Panc1 (cell line): ENCODE results near the gene OTULIN. TPM values are rescaled to one million over a fixed set of nuclear protein-coding genes. Genes with fewer than 3 reads are reported as not detected.

Experiments
- ATAC-seq: fragments of 200-7000 bp; cut with Tn5 transposase; 2 replicates; pipeline ENCODE4 v1.9.1; 2020; ENCODE audit warnings: mild to moderate bottlenecking, moderate library complexity
- BruUV-seq: library from RNA; stranded (reverse); fragments of 400-500 nt; replicated peaks from 2 replicates; lab custom pipeline; 2021; lab: Mats Ljungman, UMichigan
- CTCF ChIA-PET: fragments of 300-600 bp; sonication (Branson Sonifier 250); formaldehyde crosslinking; loops from one replicate; lab custom pipeline; 2022; ENCODE audit warnings: antibody characterized with exemption; lab: Charles Lee
- POLR2A ChIA-PET: fragments of 300-600 bp; sonication (Branson Sonifier 250); formaldehyde crosslinking; loops from one replicate; lab custom pipeline; 2022; ENCODE audit warnings: antibody characterized with exemption; lab: Charles Lee
- DNase-seq: peaks from one replicate; pipeline ENCODE4 v3.0.0-alpha.2; 2010; ENCODE audit warnings: low read depth, low spot score
- H3K27ac ChIP-seq: 2 replicates; pipeline ENCODE4 v1.5.1; 2011; ENCODE audit warnings: mild to moderate bottlenecking, low read length, inconsistent platforms
- H3K27me3 ChIP-seq: fragments of 200-500 bp; sonication (Bioruptor generic); 2 replicates; pipeline ENCODE4 v1.6.0; 2014; ENCODE audit warnings: low read length, inconsistent platforms; ENCODE audit not compliant: control insufficient read depth, insufficient read depth
- H3K36me3 ChIP-seq: fragments of 200-500 bp; sonication (Bioruptor generic); 2 replicates; pipeline ENCODE4 v1.5.1; 2014; ENCODE audit warnings: inconsistent platforms, mild to moderate bottlenecking, low read length, moderate library complexity; ENCODE audit not compliant: control insufficient read depth, insufficient read depth
- H3K4me1 ChIP-seq: 2 replicates; pipeline ENCODE4 v1.5.1; 2011; ENCODE audit warnings: inconsistent platforms, mild to moderate bottlenecking, low read length, moderate library complexity; ENCODE audit not compliant: control insufficient read depth, insufficient read depth
- H3K4me3 ChIP-seq, 2 experiments: 2 replicates each; pipeline ENCODE4 v1.5.1; 2011 to 2012; ENCODE audit warnings: low read depth in 2 of 2, low read length in 2 of 2, mild to moderate bottlenecking in 2 of 2, inconsistent platforms in 1 of 2, moderate library complexity in 1 of 2
- H3K9me3 ChIP-seq: fragments of 200-500 bp; sonication (Bioruptor generic); 2 replicates; pipeline ENCODE4 v1.5.1; 2014; ENCODE audit warnings: low read depth, mild to moderate bottlenecking, inconsistent platforms, low read length, moderate library complexity; ENCODE audit not compliant: control insufficient read depth, insufficient read depth
- POLR2AphosphoS5 ChIP-seq: IDR thresholded peaks from 2 replicates; pipeline ENCODE4 v1.6.1; 2012; ENCODE audit warnings: mild to moderate bottlenecking, low read depth, low read length, moderate library complexity
- SIN3A ChIP-seq: IDR thresholded peaks from 2 replicates; pipeline ENCODE4 v1.6.1; 2012; ENCODE audit warnings: low read depth, mild to moderate bottlenecking, low read length, moderate library complexity, borderline replicate concordance; ENCODE audit not compliant: insufficient read depth
- TCF7L2 ChIP-seq: IDR thresholded peaks from 2 replicates; pipeline ENCODE4 v1.6.1; 2011; ENCODE audit warnings: mild to moderate bottlenecking, low read depth, low read length, inconsistent platforms
- in situ Hi-C: cut with HindIII; loops from 2 replicates; pipeline ENCODE4 v1.10.0; 2016; ENCODE audit warnings: low sequenced_read_pairs, low pct_unique_long_range_greater_than_20kb
- intact Hi-C: fragments of 100-400 bp; cut with micrococcal nuclease; formaldehyde crosslinking; loops from one replicate; pipeline ENCODE4 v1.10.0; 2022; ENCODE audit not compliant: unreplicated experiment
- total RNA-seq: library from RNA; stranded (reverse); gene quantifications from one replicate; pipeline ENCODE4 v1.2.1, GENCODE V29; 2021; ENCODE audit not compliant: unreplicated experiment
- TF ChIP-seq, protein P1 (sequence below), 2 experiments: IDR thresholded peaks; 2 replicates each; pipeline ENCODE4 v1.6.1; 2011 to 2012; ENCODE audit warnings: low read depth in 2 of 2, control low read depth in 1 of 2, low read length in 1 of 2, mild to moderate bottlenecking in 1 of 2, moderate library complexity in 1 of 2; ENCODE audit not compliant: insufficient read depth in 1 of 2
- TF ChIP-seq, protein P2 (sequence below): fragments of 450-650 bp; IDR thresholded peaks from 2 replicates; pipeline ENCODE4 v1.5.1; 2017; ENCODE audit warnings: mild to moderate bottlenecking

The OTULIN gene
- total RNA-seq, 1 experiment from 2014 or later = 40.1 TPM

DNA sequence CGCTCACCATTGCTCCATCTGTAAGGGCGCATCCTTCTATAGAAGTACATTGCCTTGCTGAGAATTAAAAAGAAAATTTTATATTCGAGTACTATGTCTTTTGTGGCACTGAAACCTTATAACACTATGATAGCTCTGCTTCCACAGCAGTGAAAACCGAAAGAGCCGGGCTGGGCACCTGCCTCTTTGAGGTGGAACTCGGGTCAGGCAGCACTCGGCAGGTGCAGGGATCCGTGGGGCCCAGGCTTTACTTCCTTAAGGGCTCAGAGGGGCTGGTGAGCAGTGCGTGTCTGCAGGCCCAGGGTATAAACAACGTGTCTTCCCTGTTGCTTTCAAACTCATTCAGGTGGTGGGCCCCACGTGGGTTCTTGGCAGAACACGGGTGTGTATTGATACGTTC lies 69.9 kb downstream of the OTULIN start:
- intact Hi-C loops = no loop called here
- in situ Hi-C loops = no loop called here
- DNase-seq = no peak
- Histone ChIP-seq H3K4me1 (no peaks in the 10 kb centered on the region), H3K27ac (no peak overlapping the region), H3K27me3 (no peaks in the 10 kb centered on the region), H3K9me3 (no peaks in the 10 kb centered on the region), H3K4me3 (no peak overlapping the region), H3K36me3 (no peaks in the 10 kb centered on the region)
- no TSS peak for BruUV-seq
- POLR2A ChIA-PET = no interaction called here
- no peak for ATAC-seq
- TF ChIP-seq POLR2AphosphoS5 (no peak), TCF7L2 (no peak), SIN3A (no peak)
- TF ChIP-seq, protein P1, sequence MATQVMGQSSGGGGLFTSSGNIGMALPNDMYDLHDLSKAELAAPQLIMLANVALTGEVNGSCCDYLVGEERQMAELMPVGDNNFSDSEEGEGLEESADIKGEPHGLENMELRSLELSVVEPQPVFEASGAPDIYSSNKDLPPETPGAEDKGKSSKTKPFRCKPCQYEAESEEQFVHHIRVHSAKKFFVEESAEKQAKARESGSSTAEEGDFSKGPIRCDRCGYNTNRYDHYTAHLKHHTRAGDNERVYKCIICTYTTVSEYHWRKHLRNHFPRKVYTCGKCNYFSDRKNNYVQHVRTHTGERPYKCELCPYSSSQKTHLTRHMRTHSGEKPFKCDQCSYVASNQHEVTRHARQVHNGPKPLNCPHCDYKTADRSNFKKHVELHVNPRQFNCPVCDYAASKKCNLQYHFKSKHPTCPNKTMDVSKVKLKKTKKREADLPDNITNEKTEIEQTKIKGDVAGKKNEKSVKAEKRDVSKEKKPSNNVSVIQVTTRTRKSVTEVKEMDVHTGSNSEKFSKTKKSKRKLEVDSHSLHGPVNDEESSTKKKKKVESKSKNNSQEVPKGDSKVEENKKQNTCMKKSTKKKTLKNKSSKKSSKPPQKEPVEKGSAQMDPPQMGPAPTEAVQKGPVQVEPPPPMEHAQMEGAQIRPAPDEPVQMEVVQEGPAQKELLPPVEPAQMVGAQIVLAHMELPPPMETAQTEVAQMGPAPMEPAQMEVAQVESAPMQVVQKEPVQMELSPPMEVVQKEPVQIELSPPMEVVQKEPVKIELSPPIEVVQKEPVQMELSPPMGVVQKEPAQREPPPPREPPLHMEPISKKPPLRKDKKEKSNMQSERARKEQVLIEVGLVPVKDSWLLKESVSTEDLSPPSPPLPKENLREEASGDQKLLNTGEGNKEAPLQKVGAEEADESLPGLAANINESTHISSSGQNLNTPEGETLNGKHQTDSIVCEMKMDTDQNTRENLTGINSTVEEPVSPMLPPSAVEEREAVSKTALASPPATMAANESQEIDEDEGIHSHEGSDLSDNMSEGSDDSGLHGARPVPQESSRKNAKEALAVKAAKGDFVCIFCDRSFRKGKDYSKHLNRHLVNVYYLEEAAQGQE (IDR thresholded peaks at IDR 0.05; ENCODE audit: insufficient read depth in 1 of 2, low read depth in 2 of 2, low read length in 1 of 2) = no peak
- TF ChIP-seq, protein P2, sequence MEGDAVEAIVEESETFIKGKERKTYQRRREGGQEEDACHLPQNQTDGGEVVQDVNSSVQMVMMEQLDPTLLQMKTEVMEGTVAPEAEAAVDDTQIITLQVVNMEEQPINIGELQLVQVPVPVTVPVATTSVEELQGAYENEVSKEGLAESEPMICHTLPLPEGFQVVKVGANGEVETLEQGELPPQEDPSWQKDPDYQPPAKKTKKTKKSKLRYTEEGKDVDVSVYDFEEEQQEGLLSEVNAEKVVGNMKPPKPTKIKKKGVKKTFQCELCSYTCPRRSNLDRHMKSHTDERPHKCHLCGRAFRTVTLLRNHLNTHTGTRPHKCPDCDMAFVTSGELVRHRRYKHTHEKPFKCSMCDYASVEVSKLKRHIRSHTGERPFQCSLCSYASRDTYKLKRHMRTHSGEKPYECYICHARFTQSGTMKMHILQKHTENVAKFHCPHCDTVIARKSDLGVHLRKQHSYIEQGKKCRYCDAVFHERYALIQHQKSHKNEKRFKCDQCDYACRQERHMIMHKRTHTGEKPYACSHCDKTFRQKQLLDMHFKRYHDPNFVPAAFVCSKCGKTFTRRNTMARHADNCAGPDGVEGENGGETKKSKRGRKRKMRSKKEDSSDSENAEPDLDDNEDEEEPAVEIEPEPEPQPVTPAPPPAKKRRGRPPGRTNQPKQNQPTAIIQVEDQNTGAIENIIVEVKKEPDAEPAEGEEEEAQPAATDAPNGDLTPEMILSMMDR = no peak
- CTCF ChIA-PET = no interaction called here

DNA sequence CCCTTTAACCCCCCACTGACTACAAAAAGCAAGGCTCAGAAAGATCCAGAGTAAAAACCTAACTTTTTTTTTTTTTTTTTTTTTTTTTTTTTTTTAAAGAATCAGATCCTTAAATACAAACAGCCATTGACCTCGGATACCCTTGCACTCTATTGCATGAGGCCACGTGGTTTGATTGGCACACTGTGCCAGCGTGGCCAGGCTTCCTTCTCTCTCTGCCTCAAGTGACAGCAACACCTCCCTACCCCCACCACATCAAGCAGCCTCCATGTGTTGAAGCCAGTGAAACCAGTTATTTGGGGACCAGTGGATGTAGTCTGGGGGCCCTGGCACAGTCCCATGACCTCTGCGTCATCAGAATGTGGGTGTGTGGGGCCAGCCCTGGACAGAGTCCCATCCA lies 71.4 kb downstream of the OTULIN start:
- no peak overlapping the region for H3K27ac ChIP-seq
- no peak overlapping the region for H3K4me3 ChIP-seq
- TF ChIP-seq POLR2AphosphoS5 = no peak
- TF ChIP-seq SIN3A = no peak
- TF ChIP-seq, protein P1 (IDR thresholded peaks at IDR 0.05; ENCODE audit: insufficient read depth in 1 of 2, low read depth in 2 of 2, low read length in 1 of 2) = no peak
- TF ChIP-seq, protein P2 = no peak
- TF ChIP-seq TCF7L2 = no peak
- intact Hi-C loops = no loop called here
- BruUV-seq = no TSS peak
- H3K4me1 ChIP-seq = no peaks in the 10 kb centered on the region
- no peaks in the 10 kb centered on the region for H3K9me3 ChIP-seq
- H3K27me3 ChIP-seq = no peaks in the 10 kb centered on the region
- no peak for DNase-seq
- no peaks in the 10 kb centered on the region for H3K36me3 ChIP-seq
- no peak for ATAC-seq
- ChIA-PET POLR2A (no interaction called here), CTCF (no interaction called here)
- in situ Hi-C loops = no loop called here
